ENCODE data around the gene GRIK4. TPM values are rescaled to one million over a fixed set of nuclear protein-coding genes. Genes with fewer than 3 reads are reported as not detected.
"Not testable (repeated sequence)": the region's sequence is repeated elsewhere in the genome, so short reads cannot be mapped to it uniquely, and the experiment has no call there.

GRIK4 gene
- polyA plus RNA-seq, 1 experiment, result 0.55 TPM

- H3K27ac ChIP-seq (ENCODE audit: low read depth, low read length), result no peak overlapping the region
- TF ChIP-seq, protein P1, sequence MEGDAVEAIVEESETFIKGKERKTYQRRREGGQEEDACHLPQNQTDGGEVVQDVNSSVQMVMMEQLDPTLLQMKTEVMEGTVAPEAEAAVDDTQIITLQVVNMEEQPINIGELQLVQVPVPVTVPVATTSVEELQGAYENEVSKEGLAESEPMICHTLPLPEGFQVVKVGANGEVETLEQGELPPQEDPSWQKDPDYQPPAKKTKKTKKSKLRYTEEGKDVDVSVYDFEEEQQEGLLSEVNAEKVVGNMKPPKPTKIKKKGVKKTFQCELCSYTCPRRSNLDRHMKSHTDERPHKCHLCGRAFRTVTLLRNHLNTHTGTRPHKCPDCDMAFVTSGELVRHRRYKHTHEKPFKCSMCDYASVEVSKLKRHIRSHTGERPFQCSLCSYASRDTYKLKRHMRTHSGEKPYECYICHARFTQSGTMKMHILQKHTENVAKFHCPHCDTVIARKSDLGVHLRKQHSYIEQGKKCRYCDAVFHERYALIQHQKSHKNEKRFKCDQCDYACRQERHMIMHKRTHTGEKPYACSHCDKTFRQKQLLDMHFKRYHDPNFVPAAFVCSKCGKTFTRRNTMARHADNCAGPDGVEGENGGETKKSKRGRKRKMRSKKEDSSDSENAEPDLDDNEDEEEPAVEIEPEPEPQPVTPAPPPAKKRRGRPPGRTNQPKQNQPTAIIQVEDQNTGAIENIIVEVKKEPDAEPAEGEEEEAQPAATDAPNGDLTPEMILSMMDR (IDR thresholded peaks at IDR 0.05; ENCODE audit: low read depth, low read length), result no peak
- no peaks in the 10 kb centered on the region for H3K27me3 ChIP-seq (ENCODE audit: control insufficient read depth, insufficient read depth, low read length)
- POLR2A ChIA-PET, result interaction anchor here (1.0 kb wide), 1 partner anchor 161 kb away, joined by 3 read pairs; no protein-coding TSS in a partner anchor
- no peak overlapping the region for H3K4me3 ChIP-seq (ENCODE audit: low read depth, low read length)
- no peak for DNase-seq (ENCODE audit: low read depth, low spot score)
- CTCF ChIA-PET, result interaction anchor here (1.1 to 4.5 kb wide), 3 partner anchors 11 to 302 kb away, joined by 4 to 18 read pairs (median 5); partner anchors contain the start of gene GRIK4
- H3K9me3 ChIP-seq (ENCODE audit: control insufficient read depth, insufficient read depth, low read length), result no peaks in the 10 kb centered on the region
Measured at GRCh38 chr11:120499859-120500258, 11.7 kb upstream of the GRIK4 start.

DNA sequence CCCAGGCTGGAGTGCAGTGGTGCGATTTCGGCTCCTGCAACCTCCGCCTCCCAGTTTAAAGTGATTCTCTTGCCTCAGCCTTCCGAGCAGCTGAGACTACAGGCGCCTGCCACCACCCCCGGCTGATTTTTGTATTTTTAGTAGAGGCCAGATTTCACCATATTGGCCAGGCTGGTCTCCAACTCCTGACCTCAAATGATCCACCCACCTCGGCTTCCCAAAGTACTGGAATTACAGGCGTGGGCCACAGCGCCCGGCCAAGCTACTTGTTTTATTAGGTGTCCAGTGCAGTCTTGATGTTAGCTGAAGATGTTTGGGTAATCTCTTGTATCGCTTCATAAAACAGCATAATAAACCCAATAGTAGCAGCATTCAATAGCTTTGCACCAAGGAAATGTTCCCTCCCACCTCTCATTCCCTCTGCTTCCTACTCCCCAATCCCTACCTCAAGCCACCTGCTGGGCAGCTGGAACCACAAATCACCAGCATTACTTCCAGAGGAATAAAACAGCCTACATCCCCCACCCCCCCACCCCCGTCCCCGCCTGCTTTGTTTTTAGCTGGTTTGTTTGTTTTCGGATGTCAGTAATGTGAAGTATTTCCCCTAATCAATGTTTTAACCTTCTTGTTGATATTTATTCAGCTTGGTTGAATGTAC lies 11.0 kb upstream of the GRIK4 start:
- POLR2A ChIA-PET, result no interaction called here
- no peaks in the 10 kb centered on the region for H3K9me3 ChIP-seq (ENCODE audit: control insufficient read depth, insufficient read depth, low read length)
- DNase-seq (ENCODE audit: low read depth, low spot score), result no peak
- H3K27me3 ChIP-seq (ENCODE audit: control insufficient read depth, insufficient read depth, low read length), result no peaks in the 10 kb centered on the region
- H3K27ac ChIP-seq (ENCODE audit: low read depth, low read length), result no peak overlapping the region
- CTCF ChIA-PET, result interaction anchor here (0.6 to 4.5 kb wide), 6 partner anchors 11 to 302 kb away, joined by 3 to 18 read pairs (median 4); partner anchors contain the start of gene GRIK4
- TF ChIP-seq, protein P1 (IDR thresholded peaks at IDR 0.05; ENCODE audit: low read depth, low read length), result no peak
- no peak overlapping the region for H3K4me3 ChIP-seq (ENCODE audit: low read depth, low read length)

- no peak overlapping the region for H3K27ac ChIP-seq (ENCODE audit: low read depth, low read length)
- H3K4me3 ChIP-seq (ENCODE audit: low read depth, low read length), result no peak overlapping the region
- DNase-seq (ENCODE audit: low read depth, low spot score), result no peak
- TF ChIP-seq, protein P1 (IDR thresholded peaks at IDR 0.05; ENCODE audit: low read depth, low read length), result no peak
- H3K27me3 ChIP-seq (ENCODE audit: control insufficient read depth, insufficient read depth, low read length), result peaks cover 6% of the 10 kb centered on the region
- ChIA-PET POLR2A (no interaction called here), CTCF (interaction anchor here (0.6 to 4.5 kb wide), 6 partner anchors 10 to 301 kb away, joined by 3 to 18 read pairs (median 4); partner anchors contain the start of gene GRIK4)
- H3K9me3 ChIP-seq (ENCODE audit: control insufficient read depth, insufficient read depth, low read length), result no peaks in the 10 kb centered on the region
Measured at GRCh38 chr11:120501440-120501839, 10.1 kb upstream of the GRIK4 start.

DNA sequence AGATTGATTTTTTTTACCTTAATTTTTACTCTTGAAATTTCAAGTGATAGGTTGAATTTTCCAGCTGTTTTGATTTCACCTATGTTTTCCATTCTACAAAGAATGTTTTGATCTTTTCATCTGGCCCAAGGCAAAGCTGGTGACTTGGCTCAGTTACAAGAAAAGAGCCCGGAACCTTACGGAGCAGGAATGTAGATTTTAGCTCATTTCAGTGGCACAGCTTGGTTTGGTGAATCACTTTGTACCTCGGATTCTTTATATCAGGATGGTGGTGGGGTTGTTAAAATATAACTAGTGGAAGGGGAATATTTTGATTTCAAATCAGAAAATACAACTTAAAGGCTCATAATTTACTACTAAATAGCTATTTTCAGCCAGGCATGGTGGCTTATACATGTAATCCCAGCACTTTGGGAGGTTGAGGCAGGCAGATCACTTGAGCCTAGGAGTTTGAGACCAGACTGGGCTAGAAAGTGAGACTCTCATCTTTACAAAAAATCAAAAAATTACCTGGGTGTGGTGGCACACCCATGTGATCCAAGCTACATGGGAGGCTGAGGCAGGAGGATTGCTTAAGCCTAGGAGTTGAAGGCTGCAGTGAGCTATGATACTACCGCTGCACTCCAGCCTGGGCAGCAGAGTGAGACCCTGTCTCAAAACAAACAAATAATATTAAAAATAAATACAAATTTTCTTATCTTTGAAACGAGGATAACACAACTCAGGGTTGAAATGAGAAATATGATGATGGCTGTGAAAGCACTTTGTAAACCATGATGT lies 9.4 kb upstream of the GRIK4 start:
- no peak overlapping the region for H3K4me3 ChIP-seq (ENCODE audit: low read depth, low read length)
- CTCF ChIA-PET, result interaction anchor here (1.1 to 4.5 kb wide), 4 partner anchors 9 to 183 kb away, joined by 3 to 18 read pairs (median 6); partner anchors contain the start of gene GRIK4
- TF ChIP-seq, protein P1 (IDR thresholded peaks at IDR 0.05; ENCODE audit: low read depth, low read length), result no peak
- POLR2A ChIA-PET, result no interaction called here
- no peak for DNase-seq (ENCODE audit: low read depth, low spot score)
- H3K27ac ChIP-seq (ENCODE audit: low read depth, low read length), result no peak overlapping the region
- no peaks in the 10 kb centered on the region for H3K9me3 ChIP-seq (ENCODE audit: control insufficient read depth, insufficient read depth, low read length)
- peaks cover 6% of the 10 kb centered on the region for H3K27me3 ChIP-seq (ENCODE audit: control insufficient read depth, insufficient read depth, low read length)

DNA sequence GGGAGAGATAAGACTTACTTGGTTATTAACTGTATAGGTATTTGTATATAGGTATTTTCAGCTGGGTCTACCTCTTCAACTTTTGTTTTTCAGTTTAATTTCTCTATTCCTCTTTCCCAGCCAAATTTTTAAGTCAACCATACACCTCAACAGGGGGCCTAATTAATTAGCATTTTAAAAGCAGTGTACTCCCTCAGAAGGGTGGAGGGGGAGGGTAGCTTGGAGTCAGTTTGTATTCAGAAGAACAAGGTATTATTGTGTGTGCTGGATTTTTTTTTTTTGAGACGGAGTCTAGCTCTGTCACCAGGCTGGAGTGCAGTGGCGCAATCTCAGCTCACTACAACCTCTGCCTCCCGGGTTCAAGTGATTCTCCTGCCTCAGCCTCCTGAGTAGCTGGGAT lies 8.0 kb upstream of the GRIK4 start:
- H3K27ac ChIP-seq (ENCODE audit: low read depth, low read length); DNase-seq (ENCODE audit: low read depth, low spot score); H3K4me3 ChIP-seq (ENCODE audit: low read depth, low read length); POLR2A ChIA-PET; H3K27me3 ChIP-seq (ENCODE audit: control insufficient read depth, insufficient read depth, low read length); H3K9me3 ChIP-seq (ENCODE audit: control insufficient read depth, insufficient read depth, low read length): not testable (repeated sequence)
- CTCF ChIA-PET, result interaction anchor here (1.1 to 4.5 kb wide), 3 partner anchors 8 to 182 kb away, joined by 4 to 18 read pairs (median 8); partner anchors contain the start of gene GRIK4

Measured in AG04450 (cell line).